CD4-positive, alpha-beta T cell (primary cell): Measurements from ENCODE around the gene IL10RB. TPM values are rescaled to one million over a fixed set of nuclear protein-coding genes. Genes with fewer than 3 reads are reported as not detected.

Source experiments
- ATAC-seq: fragments of 200-7000 bp; cut with Tn5 transposase; one replicate; pipeline ENCODE4 v1.10.0; 2022; ENCODE audit warnings: mild to moderate bottlenecking; ENCODE audit not compliant: poor library complexity
- CTCF ChIA-PET: fragments of 350-600 bp; sonication (Branson Sonifier 250); formaldehyde crosslinking; loops from one replicate; lab custom pipeline; 2021; ENCODE audit warnings: antibody characterized with exemption, inconsistent platforms; lab: Charles Lee
- POLR2A ChIA-PET: fragments of 350-600 bp; sonication (Branson Sonifier 250); formaldehyde crosslinking; loops from one replicate; lab custom pipeline; 2021; ENCODE audit warnings: antibody characterized with exemption, inconsistent platforms; lab: Charles Lee
- DNase-seq, 14 experiments: peaks; one replicate each; pipeline ENCODE4 v3.0.0-alpha.2; 2013 to 2020; ENCODE audit warnings: mixed read lengths in 2 of 14
- H3K27ac ChIP-seq, 2 donors: one replicate each; pipeline versions ENCODE4 v1.5.1 to v1.7.0; 2013; ENCODE audit warnings: low read length in 2 of 2, low read depth in 1 of 2, mild to moderate bottlenecking in 1 of 2
- H3K27me3 ChIP-seq, 2 experiments: 1 replicate in 1 of 2; 2 replicates in 1 of 2; pipeline versions ENCODE4 v1.6.1 to v1.7.0; 2013; ENCODE audit warnings: low read length in 2 of 2, control low read depth in 1 of 2, mild to moderate bottlenecking in 1 of 2, moderate library complexity in 1 of 2; ENCODE audit not compliant: insufficient read depth in 2 of 2, control insufficient read depth in 1 of 2
- H3K36me3 ChIP-seq: one replicate; pipeline ENCODE4 v1.6.1; 2013; ENCODE audit warnings: low read length, control low read depth; ENCODE audit not compliant: insufficient read depth
- H3K4me1 ChIP-seq: one replicate; pipeline ENCODE4 v1.6.1; 2013; ENCODE audit warnings: low read length, control low read depth; ENCODE audit not compliant: insufficient read depth
- H3K4me3 ChIP-seq: one replicate; pipeline ENCODE4 v1.5.1; 2013; ENCODE audit warnings: mild to moderate bottlenecking, low read length, moderate library complexity
- H3K9me3 ChIP-seq, 2 experiments: 1 replicate in 1 of 2; 2 replicates in 1 of 2; pipeline versions ENCODE4 v1.6.1 to v1.7.0; 2013; ENCODE audit warnings: low read length in 2 of 2, mild to moderate bottlenecking in 2 of 2, control low read depth in 1 of 2, moderate library complexity in 1 of 2; ENCODE audit not compliant: control insufficient read depth in 1 of 2, insufficient read depth in 1 of 2
- H3K27ac Mint-ChIP-seq: one replicate; pipeline ENCODE4 v1.8.0; 2020; ENCODE audit warnings: mixed read lengths
- H3K27me3 Mint-ChIP-seq: one replicate; pipeline ENCODE4 v1.8.0; 2021; ENCODE audit warnings: mixed read lengths
- H3K36me3 Mint-ChIP-seq: one replicate; pipeline ENCODE4 v1.8.0; 2021; ENCODE audit warnings: low read depth, mixed read lengths
- H3K4me1 Mint-ChIP-seq: one replicate; pipeline ENCODE4 v1.8.0; 2021; ENCODE audit warnings: low read depth, mixed read lengths
- H3K4me3 Mint-ChIP-seq: one replicate; pipeline ENCODE4 v1.8.0; 2020; ENCODE audit warnings: mild to moderate bottlenecking, mixed read lengths
- H3K9me3 Mint-ChIP-seq: one replicate; pipeline ENCODE4 v1.8.0; 2020; ENCODE audit warnings: mixed read lengths
- CTCF ChIP-seq: fragments of 200-600 bp; IDR thresholded peaks from one replicate; pipeline ENCODE4 v1.8.0; 2022; ENCODE audit warnings: antibody characterized with exemption, mild to moderate bottlenecking
- intact Hi-C, 2 experiments: fragments of 100-400 bp; cut with DNase I in 1 of 2; cut with micrococcal nuclease in 1 of 2; formaldehyde crosslinking; loops; one replicate each; pipeline versions ENCODE4 v1.15.1 to v1.9.0; 2023 to 2025; cut with DNase I, micrococcal nuclease
- total RNA-seq, 174 experiments: library from RNA in 2 of 174; stranded (reverse) in 2 of 174; gene quantifications; one replicate each; pipeline ENCODE4 v1.2.3 and lab custom pipeline; 2021 to 2026

IL10RB gene
- total RNA-seq, 2 experiments from 2014 or later, result 7.2 to 9.2 TPM

DNA sequence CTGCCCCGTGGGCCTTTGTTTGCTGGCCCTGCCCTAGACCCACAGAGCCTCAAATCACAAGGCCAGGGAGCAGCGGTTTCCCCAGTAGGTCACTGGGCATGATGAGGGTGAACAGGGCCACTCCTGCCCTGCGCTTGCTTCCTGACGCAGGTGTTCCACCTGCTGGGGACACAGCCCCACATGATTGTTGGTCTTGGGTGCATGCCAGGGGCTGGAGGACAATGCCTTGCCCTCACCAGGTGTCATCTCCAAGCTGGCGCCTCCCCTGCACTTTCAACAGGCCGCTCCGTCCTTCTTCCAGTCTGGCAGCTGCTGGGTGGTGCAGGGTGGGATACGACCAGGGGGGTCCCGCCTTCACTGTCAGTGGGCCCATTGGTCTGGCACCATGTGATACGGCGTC lies 24.3 kb downstream of the IL10RB start:
- Mint-ChIP-seq H3K27ac (no peak overlapping the region), H3K27me3 (no peaks in the 10 kb centered on the region), H3K4me1 (peaks cover 32% of the 10 kb centered on the region), H3K36me3 (peaks cover 82% of the 10 kb centered on the region), H3K9me3 (no peaks in the 10 kb centered on the region), H3K4me3 (no peak overlapping the region)
- DNase-seq (no peak), ATAC-seq (no peak)
- ChIA-PET POLR2A (no interaction called here), CTCF (no interaction called here)
- H3K36me3 ChIP-seq, result peaks cover 77% of the 10 kb centered on the region
- no peak overlapping the region for H3K27ac ChIP-seq
- peaks cover 18% of the 10 kb centered on the region for H3K4me1 ChIP-seq
- H3K9me3 ChIP-seq, result no peaks in the 10 kb centered on the region
- intact Hi-C loops, result loop anchor here in 1 of 2 experiments (10.0 kb wide), 1 partner anchor 56 kb away; no protein-coding TSS in a partner anchor
- no peak for TF ChIP-seq CTCF
- no peaks in the 10 kb centered on the region for H3K27me3 ChIP-seq
- no peak overlapping the region for H3K4me3 ChIP-seq

GRCh38 chr21:33291686-33292085 lies 25.5 kb downstream of the IL10RB start:
- no peak for TF ChIP-seq CTCF
- Histone ChIP-seq H3K36me3 (peaks cover 74% of the 10 kb centered on the region), H3K4me3 (no peak overlapping the region), H3K27ac (no peak overlapping the region), H3K27me3 (no peaks in the 10 kb centered on the region), H3K4me1 (peaks cover 18% of the 10 kb centered on the region), H3K9me3 (no peaks in the 10 kb centered on the region)
- peaks cover 32% of the 10 kb centered on the region for H3K4me1 Mint-ChIP-seq
- H3K36me3 Mint-ChIP-seq, result peaks cover 78% of the 10 kb centered on the region
- intact Hi-C loops, result loop anchor here in 1 of 2 experiments (2.0 to 10.0 kb wide), 2 partner anchors 27 to 57 kb away; no protein-coding TSS in a partner anchor
- ATAC-seq (no peak), DNase-seq (no peak)
- H3K27me3 Mint-ChIP-seq, result no peaks in the 10 kb centered on the region
- POLR2A ChIA-PET, result no interaction called here
- no peak overlapping the region for H3K4me3 Mint-ChIP-seq
- CTCF ChIA-PET, result interaction anchor here (0.7 kb wide), 1 partner anchor 736 kb away, joined by 3 read pairs; no protein-coding TSS in a partner anchor
- no peaks in the 10 kb centered on the region for H3K9me3 Mint-ChIP-seq
- peak overlapping the region; percentile 8 for H3K27ac Mint-ChIP-seq

DNA sequence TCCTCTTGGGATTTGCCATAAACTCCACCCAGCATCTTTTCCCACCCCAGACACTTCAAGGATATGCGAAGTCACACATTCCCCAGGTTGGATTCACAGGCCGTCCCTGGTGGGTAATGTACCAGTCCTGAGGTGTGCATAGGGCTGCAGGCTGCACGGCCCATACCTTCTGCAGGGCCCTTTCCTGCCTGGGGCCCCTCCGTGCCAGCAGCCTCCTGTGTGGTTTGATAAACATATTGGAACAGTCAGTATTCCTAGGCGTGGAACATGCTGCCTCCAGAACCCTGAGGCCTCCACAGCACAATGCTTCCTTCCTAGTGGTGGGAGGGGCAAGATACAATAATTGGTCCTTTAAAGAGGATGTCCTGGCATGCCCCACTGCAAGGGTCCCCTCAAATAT lies 26.6 kb downstream of the IL10RB start:
- no peak for TF ChIP-seq CTCF
- DNase-seq, result no peak
- H3K4me3 ChIP-seq, result no peak overlapping the region
- no peak for ATAC-seq
- H3K27me3 ChIP-seq, result no peaks in the 10 kb centered on the region
- no peak overlapping the region for H3K27ac ChIP-seq
- intact Hi-C loops, result loop anchor here in 1 of 2 experiments (2.0 to 10.0 kb wide), 2 partner anchors 28 to 58 kb away; no protein-coding TSS in a partner anchor
- H3K4me1 ChIP-seq, result peaks cover 18% of the 10 kb centered on the region
- H3K36me3 ChIP-seq, result peaks cover 65% of the 10 kb centered on the region
- H3K9me3 Mint-ChIP-seq, result no peaks in the 10 kb centered on the region
- H3K4me1 Mint-ChIP-seq, result peaks cover 35% of the 10 kb centered on the region
- ChIA-PET POLR2A (interaction anchor here (1.5 to 2.6 kb wide), 2 partner anchors 32 to 89 kb away, joined by 3 to 24 read pairs; partner anchors contain the start of gene IFNAR1), CTCF (no interaction called here)
- peak overlapping the region; percentile 86 for H3K27ac Mint-ChIP-seq
- no peaks in the 10 kb centered on the region for H3K27me3 Mint-ChIP-seq
- H3K4me3 Mint-ChIP-seq, result no peak overlapping the region
- H3K9me3 ChIP-seq, result no peaks in the 10 kb centered on the region
- H3K36me3 Mint-ChIP-seq, result peaks cover 74% of the 10 kb centered on the region
